Dedifferentiated amniotic fluid mesenchymal stem cell (primary cell): ENCODE results near the gene TLR3.

Experiments
- DNase-seq: peaks from one replicate; pipeline ENCODE4 v3.0.0-alpha.2; 2016; ENCODE audit errors: extremely low spot score

Gene TLR3

GRCh38 chr4:186104890-186105646, 36.1 kb downstream of the TLR3 start:
- DNase-seq = no peak

- DNase-seq = no peak
Measured at GRCh38 chr4:186105647-186106321, 36.8 kb downstream of the TLR3 start.

- no peak for DNase-seq
Measured at GRCh38 chr4:186107947-186108346, 39.0 kb downstream of the TLR3 start.

- no peak for DNase-seq
Measured at GRCh38 chr4:186108391-186108790, 39.4 kb downstream of the TLR3 start.

- DNase-seq = no peak
Measured at GRCh38 chr4:186109245-186109644, 40.3 kb downstream of the TLR3 start.

- no peak for DNase-seq
Measured at GRCh38 chr4:186116697-186117096, 47.7 kb downstream of the TLR3 start.

GRCh38 chr4:186118582-186118981, 49.6 kb downstream of the TLR3 start:
- DNase-seq = no peak

- DNase-seq = no peak
Measured at GRCh38 chr4:186121057-186121456, 52.1 kb downstream of the TLR3 start.

GRCh38 chr4:186128842-186129241, 59.9 kb downstream of the TLR3 start:
- DNase-seq = no peak

GRCh38 chr4:186131935-186132334, 63.0 kb downstream of the TLR3 start:
- no peak for DNase-seq

GRCh38 chr4:186132577-186133242, 63.8 kb downstream of the TLR3 start:
- DNase-seq = peak; percentile 24

GRCh38 chr4:186134257-186134656, 65.3 kb downstream of the TLR3 start:
- DNase-seq = no peak

- DNase-seq = no peak
Measured at GRCh38 chr4:186134861-186135260, 65.9 kb downstream of the TLR3 start.

- DNase-seq = peak; percentile 49
Measured at GRCh38 chr4:186137196-186137794, 68.3 kb downstream of the TLR3 start.
